HepG2 (cell line): ENCODE data around the gene DNM3. TPM values are rescaled to one million over a fixed set of nuclear protein-coding genes. Genes with fewer than 3 reads are reported as not detected.

Experiments
- ATAC-seq: fragments of 200-7000 bp; cut with Tn5 transposase; 3 replicates; pipeline ENCODE4 v1.9.1; 2020; ENCODE audit warnings: mild to moderate bottlenecking, moderate library complexity
- BruUV-seq: library from RNA; stranded (reverse); fragments of 400-500 nt; replicated peaks from 2 replicates; lab custom pipeline; 2021; lab: Mats Ljungman, UMichigan
- CTCF ChIA-PET: fragments of 300-600 bp; formaldehyde crosslinking; extraction: SDS; loops from one replicate; lab custom pipeline; 2021; ENCODE audit warnings: low total read pairs, inconsistent platforms, low intra/inter-chr PET ratio; lab: Yijun Ruan, JAX
- POLR2A ChIA-PET: fragments of 350-600 bp; sonication (Branson Sonifier 250); formaldehyde crosslinking; loops from one replicate; lab custom pipeline; 2020; ENCODE audit warnings: antibody characterized with exemption, inconsistent platforms; lab: Yijun Ruan, JAX
- DNase-seq: peaks from one replicate; pipeline ENCODE4 v3.0.0-alpha.2; 2015; ENCODE audit warnings: low spot score
- FAIRE-seq: peaks from 3 replicates; lab custom pipeline; 2011; peaks lifted over from hg19 to GRCh38; lab: Jason Lieb, UNC
- H2AFZ ChIP-seq: one replicate; pipeline ENCODE4 v1.6.1; 2011; ENCODE audit warnings: low read length, inconsistent platforms
- H3K27ac ChIP-seq: fragments of 300-600 bp; 3 replicates; pipeline ENCODE4 v1.8.0; 2011; ENCODE audit warnings: mixed run types, mild to moderate bottlenecking, mixed read lengths, low read length, inconsistent platforms; ENCODE audit not compliant: insufficient read depth; ENCODE audit errors: extremely low read length
- H3K27me3 ChIP-seq, 2 experiments: fragments of 200-600 bp in 1 of 2; 2 replicates in 1 of 2; 3 replicates in 1 of 2; pipeline versions ENCODE4 v1.6.0 to v1.8.0; 2011; ENCODE audit warnings: low read length in 2 of 2, mild to moderate bottlenecking in 2 of 2, moderate library complexity in 2 of 2, inconsistent platforms in 1 of 2; ENCODE audit not compliant: insufficient read depth in 2 of 2, control insufficient read depth in 1 of 2
- H3K36me3 ChIP-seq, 2 experiments: fragments of 200-600 bp in 1 of 2; replicated peaks in 1 of 2; 2 replicates in 1 of 2; 3 replicates in 1 of 2; pipeline versions ENCODE4 v1.5.1 to v1.8.0; 2011; ENCODE audit warnings: low read length in 2 of 2, inconsistent platforms in 1 of 2; ENCODE audit not compliant: insufficient read depth in 2 of 2, control insufficient read depth in 1 of 2
- H3K4me1 ChIP-seq: 2 replicates; pipeline ENCODE4 v1.5.1; 2012; ENCODE audit warnings: low read length, inconsistent platforms; ENCODE audit not compliant: insufficient read depth
- H3K4me2 ChIP-seq: 2 replicates; pipeline ENCODE4 v1.6.0; 2011; ENCODE audit warnings: low read depth, low read length, inconsistent platforms
- H3K4me3 ChIP-seq, 3 experiments: fragments of 200-600 bp in 1 of 3; sonication (generic), shearing (Covaris generic) in 1 of 3; replicated peaks in 1 of 3; 2 replicates each; pipeline ENCODE4 v1.5.1; 2011 to 2016; ENCODE audit warnings: low read length in 3 of 3, inconsistent platforms in 2 of 3, low read depth in 2 of 3, mild to moderate bottlenecking in 2 of 3, control low read depth in 1 of 3, mixed read lengths in 1 of 3; ENCODE audit not compliant: insufficient read depth in 1 of 3
- H3K79me2 ChIP-seq: one replicate; pipeline ENCODE4 v1.6.1; 2011; ENCODE audit warnings: low read length, inconsistent platforms; ENCODE audit not compliant: insufficient read depth
- H3K9ac ChIP-seq: 2 replicates; pipeline ENCODE4 v1.6.0; 2011; ENCODE audit warnings: mild to moderate bottlenecking, low read depth, low read length, inconsistent platforms; ENCODE audit not compliant: insufficient read depth
- H3K9me3 ChIP-seq: 2 replicates; pipeline ENCODE4 v1.5.1; 2012; ENCODE audit warnings: mild to moderate bottlenecking, low read length
- H4K20me1 ChIP-seq: 2 replicates; pipeline ENCODE4 v1.6.0; 2011; ENCODE audit warnings: inconsistent platforms, mild to moderate bottlenecking, low read length, moderate library complexity; ENCODE audit not compliant: insufficient read depth
- BHLHE40 ChIP-seq: IDR thresholded peaks from 2 replicates; pipeline ENCODE4 v1.6.1; 2011; ENCODE audit warnings: low read length, improper control_type of control experiment
- CBFB ChIP-seq: sonication (generic); formaldehyde crosslinking; IDR thresholded peaks from 2 replicates; pipeline ENCODE4 v1.4.0; 2020; ENCODE audit warnings: missing genetic modification reagents
- CC2D1A ChIP-seq: sonication (generic); formaldehyde crosslinking; IDR thresholded peaks from 2 replicates; pipeline ENCODE4 v1.8.1; 2023; ENCODE audit warnings: mild to moderate bottlenecking, missing genetic modification reagents
- CEBPZ ChIP-seq: IDR thresholded peaks from 2 replicates; pipeline ENCODE4 v1.6.1; 2012; ENCODE audit warnings: low read length, improper control_type of control experiment
- E2F2 ChIP-seq: sonication (generic); formaldehyde crosslinking; IDR thresholded peaks from 2 replicates; pipeline ENCODE4 v1.4.0; 2020; ENCODE audit warnings: missing genetic modification reagents, borderline replicate concordance
- HDAC6 ChIP-seq: fragments of 200-600 bp; sonication (generic); IDR thresholded peaks from 2 replicates; pipeline ENCODE4 v1.7.0; 2017; ENCODE audit warnings: mild to moderate bottlenecking, antibody characterized with exemption, low read length, low read depth
- KLF11 ChIP-seq: IDR thresholded peaks from 2 replicates; pipeline ENCODE4 v1.6.1; 2016; ENCODE audit warnings: missing compliant biosample characterization
- SALL2 ChIP-seq: sonication (generic); formaldehyde crosslinking; IDR thresholded peaks from 2 replicates; pipeline ENCODE4 v1.8.1; 2023; ENCODE audit warnings: mild to moderate bottlenecking, missing genetic modification reagents, inconsistent platforms
- SMARCE1 ChIP-seq: fragments of 450-650 bp; IDR thresholded peaks from 2 replicates; pipeline ENCODE4 v1.6.1; 2017; ENCODE audit warnings: borderline replicate concordance
- ZFX ChIP-seq: sonication (generic); formaldehyde crosslinking; IDR thresholded peaks from 2 replicates; pipeline ENCODE4 v1.4.0; 2020; ENCODE audit warnings: mild to moderate bottlenecking, low read depth, missing genetic modification reagents, moderate library complexity
- ZNF3 ChIP-seq: IDR thresholded peaks from 2 replicates; pipeline ENCODE4 v1.7.0; 2017; ENCODE audit warnings: inconsistent platforms
- ZNF451 ChIP-seq: sonication (generic); formaldehyde crosslinking; IDR thresholded peaks from 2 replicates; pipeline ENCODE4 v1.5.0; 2020; ENCODE audit warnings: mild to moderate bottlenecking, missing genetic modification reagents
- ZNF510 ChIP-seq: sonication (generic); formaldehyde crosslinking; IDR thresholded peaks from 2 replicates; pipeline ENCODE4 v1.4.0; 2020; ENCODE audit warnings: low read depth, mild to moderate bottlenecking, missing genetic modification reagents
- WGBS: methylation state at CpG from one replicate; pipeline ENCODE4 v1.1.6; 2017; ENCODE audit warnings: low lambda C conversion rate; 5-methylcytosine and 5-hydroxymethylcytosine counted together
- in situ Hi-C: cut with HindIII; loops from 2 replicates; pipeline ENCODE4 v1.10.0; 2017; ENCODE audit warnings: low pct_unique_long_range_greater_than_20kb; ENCODE audit not compliant: extremely low pct_ligation_motif_present
- intact Hi-C: fragments of 100-400 bp; cut with micrococcal nuclease; formaldehyde crosslinking; loops from one replicate; pipeline ENCODE4 v1.10.0; 2022; ENCODE audit not compliant: unreplicated experiment
- polyA plus RNA-seq, 8 experiments: library from polyadenylated mRNA; depleted of rRNA in 3 of 8; stranded (reverse) in 7 of 8; unstranded in 1 of 8; fragments of >200 nt; fragmentation: Illumina TruSeq in 4 of 8; extraction: Trizol in 4 of 8; gene quantifications; 2 replicates each; pipeline versions ENCODE4 v1.2.1 to v1.2.3, GENCODE V29; 2011 to 2016; ENCODE audit warnings: low read depth in 4 of 8, missing spikeins in 1 of 8, mixed read lengths in 1 of 8; ENCODE audit not compliant: insufficient read depth in 1 of 8
- total RNA-seq, 5 experiments: library from RNA; depleted of rRNA; stranded (reverse); fragments of >200 nt; fragmentation: Illumina TruSeq; extraction: Trizol; gene quantifications; 2 replicates each; pipeline ENCODE4 v1.2.3, GENCODE V29; 2016; ENCODE audit warnings: low read depth in 1 of 5

Gene DNM3
- total and polyA plus RNA-seq, 2 of the 13 experiments (the other 11 are each of a cell fraction or from before 2014, with no cell fraction given): 0.05 TPM; not detected in 1

DNA sequence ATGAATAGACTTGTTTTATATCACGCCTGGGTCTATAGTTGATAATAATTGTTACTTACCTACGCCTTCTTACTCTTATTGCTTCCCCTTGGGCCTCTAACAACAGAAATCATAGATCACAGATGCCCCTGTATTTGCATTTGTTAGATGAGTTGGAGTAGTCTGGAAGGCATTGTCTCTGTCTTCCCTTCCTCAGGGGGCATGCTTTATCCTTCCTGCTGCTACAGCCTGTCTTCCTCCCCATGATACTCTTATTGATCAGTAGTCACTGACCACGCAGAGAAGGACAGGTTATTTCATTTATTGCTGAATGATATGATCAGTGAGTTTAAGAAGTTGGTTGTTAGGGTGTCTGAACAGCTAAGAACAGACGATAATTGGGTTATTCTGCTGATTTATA, 98.4 kb downstream of the DNM3 start:
- in situ Hi-C loops: no loop called here
- Histone ChIP-seq H3K36me3 (no peaks in the 10 kb centered on the region), H3K4me2 (no peak overlapping the region), H3K4me3 (no peak overlapping the region), H2AFZ (no peak overlapping the region), H3K27ac (no peak overlapping the region), H3K4me1 (no peaks in the 10 kb centered on the region), H3K9ac (no peak overlapping the region), H3K79me2 (no peaks in the 10 kb centered on the region), H3K9me3 (no peaks in the 10 kb centered on the region), H4K20me1 (no peaks in the 10 kb centered on the region), H3K27me3 (no peaks in the 10 kb centered on the region; a peak in 1 of 5 replicates)
- WGBS: under 1% methylated on average over 4 of the region's 4 CpGs
- ChIA-PET POLR2A (no interaction called here), CTCF (no interaction called here)
- BruUV-seq: no TSS peak
- DNase-seq (no peak), ATAC-seq (no peak), FAIRE-seq (no peak)
- intact Hi-C loops: no loop called here
- TF ChIP-seq CEBPZ (no peak), ZFX (CRISPR knock-in tag) (no peak), CBFB (no peak), SMARCE1 (no peak)
- TF ChIP-seq, all 625 proteins: peak for 0

DNA sequence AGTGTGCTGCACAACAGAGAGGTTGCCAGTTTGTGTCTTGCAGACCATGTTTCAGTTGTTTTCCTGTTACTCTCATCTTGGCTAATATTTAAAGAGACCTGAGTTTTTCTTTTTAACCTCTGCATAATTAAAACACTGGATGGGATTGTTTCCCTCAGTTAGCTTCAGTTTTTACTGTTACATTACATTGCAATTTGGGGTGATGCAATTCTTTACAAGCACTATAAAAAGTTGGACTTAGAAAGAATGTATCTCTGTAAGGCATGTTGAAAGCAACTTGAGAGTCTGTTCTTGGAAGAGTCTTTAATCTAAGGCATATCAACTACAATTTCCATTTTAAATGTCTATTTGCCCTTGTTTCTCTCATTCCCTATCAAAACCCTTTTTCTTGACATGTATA, 99.1 kb downstream of the DNM3 start:
- BruUV-seq: no TSS peak
- no peak overlapping the region for H3K4me3 ChIP-seq
- no peaks in the 10 kb centered on the region for H3K36me3 ChIP-seq
- no peaks in the 10 kb centered on the region for H3K79me2 ChIP-seq
- DNase-seq (no peak), ATAC-seq (no peak), FAIRE-seq (no peak)
- POLR2A ChIA-PET: no interaction called here
- intact Hi-C loops: no loop called here
- H3K27me3 ChIP-seq: no peaks in the 10 kb centered on the region; a peak in 1 of 5 replicates
- CTCF ChIA-PET: no interaction called here
- H3K9me3 ChIP-seq: no peaks in the 10 kb centered on the region
- H3K9ac ChIP-seq: no peak overlapping the region
- in situ Hi-C loops: no loop called here
- no peaks in the 10 kb centered on the region for H4K20me1 ChIP-seq
- no peak overlapping the region for H3K4me2 ChIP-seq
- no peaks in the 10 kb centered on the region for H3K4me1 ChIP-seq
- no peak overlapping the region for H3K27ac ChIP-seq
- H2AFZ ChIP-seq: no peak overlapping the region
- TF ChIP-seq SALL2 (CRISPR knock-in tag) (no peak), BHLHE40 (no peak), ZNF510 (CRISPR knock-in tag) (no peak), KLF11 (CRISPR knock-in tag) (no peak), E2F2 (CRISPR knock-in tag) (no peak), CC2D1A (CRISPR knock-in tag) (no peak), ZNF3 (no peak), ZNF451 (CRISPR knock-in tag) (no peak), HDAC6 (no peak)
